DOHH2 (cell line): Measurements from ENCODE around the gene FCN1.

ENCODE experiments used
- H3F3A ChIP-seq: fragments of 200-600 bp; sonication (generic), shearing (Covaris generic); 2 replicates; pipeline ENCODE4 v1.6.0; 2016; ENCODE audit warnings: antibody characterized with exemption, mild to moderate bottlenecking; ENCODE audit not compliant: control insufficient read depth, insufficient read depth
- H3K27ac ChIP-seq: fragments of 200-600 bp; sonication (generic); 2 replicates; pipeline ENCODE4 v1.5.1; 2014; ENCODE audit warnings: low read depth, mild to moderate bottlenecking, low read length, moderate library complexity
- H3K27me3 ChIP-seq: fragments of 200-600 bp; sonication (generic); 2 replicates; pipeline ENCODE4 v1.6.1; 2014; ENCODE audit warnings: mild to moderate bottlenecking, low read length, mixed read lengths; ENCODE audit not compliant: control insufficient read depth
- H3K36me3 ChIP-seq: fragments of 200-600 bp; sonication (generic); 2 replicates; pipeline ENCODE4 v1.6.1; 2014; ENCODE audit warnings: mild to moderate bottlenecking, low read length, moderate library complexity, mixed read lengths; ENCODE audit not compliant: control insufficient read depth
- H3K4me1 ChIP-seq: fragments of 200-600 bp; sonication (generic); 2 replicates; pipeline ENCODE4 v1.6.1; 2014; ENCODE audit warnings: mild to moderate bottlenecking, low read length, mixed read lengths; ENCODE audit not compliant: control insufficient read depth
- H3K4me2 ChIP-seq: fragments of 200-600 bp; sonication (generic); 2 replicates; pipeline ENCODE4 v1.6.0; 2014; ENCODE audit warnings: mild to moderate bottlenecking, low read length, moderate library complexity
- H3K4me3 ChIP-seq: fragments of 200-600 bp; sonication (generic); 2 replicates; pipeline ENCODE4 v1.5.1; 2014; ENCODE audit warnings: mild to moderate bottlenecking, low read length, mixed read lengths
- H3K79me2 ChIP-seq: fragments of 200-600 bp; sonication (generic); 2 replicates; pipeline ENCODE4 v1.6.1; 2014; ENCODE audit warnings: mild to moderate bottlenecking, low read length, mixed read lengths; ENCODE audit not compliant: control insufficient read depth
- H3K9me2 ChIP-seq: fragments of 200-600 bp; sonication (generic); replicated peaks from 2 replicates; pipeline ENCODE4 v1.6.1; 2014; ENCODE audit warnings: mild to moderate bottlenecking, low read length, mixed read lengths; ENCODE audit not compliant: control insufficient read depth
- H3K9me3 ChIP-seq: fragments of 200-600 bp; sonication (generic); 2 replicates; pipeline ENCODE4 v1.6.1; 2014; ENCODE audit warnings: antibody characterized with exemption, low read length, mixed read lengths; ENCODE audit not compliant: control insufficient read depth, insufficient read depth
- H4K20me1 ChIP-seq: fragments of 200-600 bp; sonication (generic); 2 replicates; pipeline ENCODE4 v1.6.0; 2014; ENCODE audit warnings: low read depth, mild to moderate bottlenecking, antibody characterized with exemption, low read length, moderate library complexity; ENCODE audit not compliant: control insufficient read depth, insufficient read depth
- EZH2phosphoT487 ChIP-seq: fragments of 200-600 bp; sonication (generic); IDR thresholded peaks from 2 replicates; pipeline ENCODE4 v1.6.1; 2017; ENCODE audit warnings: borderline replicate concordance, mild to moderate bottlenecking, antibody characterized with exemption, low read length, moderate library complexity, mixed read lengths
- TF ChIP-seq, protein P1 (sequence below): fragments of 200-600 bp; sonication (generic); IDR thresholded peaks from one replicate; pipeline ENCODE4 v1.5.1; 2014; ENCODE audit warnings: antibody characterized with exemption, mild to moderate bottlenecking, low read depth, low read length; ENCODE audit not compliant: poor library complexity, severe bottlenecking

Gene FCN1

DNA sequence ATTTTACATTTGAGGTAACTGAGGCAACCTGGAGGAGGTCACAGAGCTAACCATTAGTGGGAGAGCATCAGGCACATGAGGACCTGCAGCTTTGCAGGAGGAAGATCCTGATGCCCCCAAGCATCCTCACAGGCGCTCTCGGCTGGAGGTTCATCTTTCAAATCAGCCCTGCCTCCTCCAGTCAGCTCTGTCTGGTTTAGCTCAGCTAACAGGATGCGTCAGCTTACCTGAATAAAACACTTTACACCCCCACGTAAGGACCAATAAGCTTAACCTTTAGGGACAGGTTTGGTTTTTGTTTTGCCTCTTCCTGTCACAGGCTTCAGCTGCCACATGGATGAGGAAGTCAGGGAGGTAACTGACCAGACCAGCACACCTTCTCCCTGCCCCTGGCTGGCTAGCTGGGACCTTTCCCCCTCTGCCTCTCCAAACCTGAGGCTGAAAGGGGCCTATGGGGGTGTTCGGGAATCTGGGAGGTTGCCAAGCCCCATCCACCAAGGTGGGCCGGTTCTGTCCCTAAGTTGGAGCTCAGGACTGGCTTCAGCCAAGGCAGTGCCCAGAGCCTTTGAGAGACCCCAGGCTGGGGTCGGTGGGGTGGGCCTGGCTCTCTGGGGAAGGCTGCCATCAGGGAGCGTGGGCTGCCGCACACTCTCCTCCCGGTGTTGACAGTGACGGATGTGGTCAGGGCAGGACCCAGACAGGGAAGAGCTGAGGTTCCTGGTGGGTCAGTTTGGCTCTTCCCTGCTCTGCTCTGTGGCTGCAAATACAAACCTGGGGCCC is 20.0 kb upstream of the FCN1 start:
- H3K4me2 ChIP-seq = peak overlapping the region; percentile 87
- no peaks in the 10 kb centered on the region for H3K27me3 ChIP-seq
- no peaks in the 10 kb centered on the region; the same call in 1 of the 2 replicates for H3K9me3 ChIP-seq
- H3K9me2 ChIP-seq = no peaks in the 10 kb centered on the region
- H3F3A ChIP-seq = peaks cover 12% of the 10 kb centered on the region; the same call in 1 of the 2 replicates
- H3K4me1 ChIP-seq = peaks cover 53% of the 10 kb centered on the region
- H3K36me3 ChIP-seq = no peaks in the 10 kb centered on the region
- H3K4me3 ChIP-seq = no peak overlapping the region
- TF ChIP-seq EZH2phosphoT487 = no peak
- TF ChIP-seq, protein P1, sequence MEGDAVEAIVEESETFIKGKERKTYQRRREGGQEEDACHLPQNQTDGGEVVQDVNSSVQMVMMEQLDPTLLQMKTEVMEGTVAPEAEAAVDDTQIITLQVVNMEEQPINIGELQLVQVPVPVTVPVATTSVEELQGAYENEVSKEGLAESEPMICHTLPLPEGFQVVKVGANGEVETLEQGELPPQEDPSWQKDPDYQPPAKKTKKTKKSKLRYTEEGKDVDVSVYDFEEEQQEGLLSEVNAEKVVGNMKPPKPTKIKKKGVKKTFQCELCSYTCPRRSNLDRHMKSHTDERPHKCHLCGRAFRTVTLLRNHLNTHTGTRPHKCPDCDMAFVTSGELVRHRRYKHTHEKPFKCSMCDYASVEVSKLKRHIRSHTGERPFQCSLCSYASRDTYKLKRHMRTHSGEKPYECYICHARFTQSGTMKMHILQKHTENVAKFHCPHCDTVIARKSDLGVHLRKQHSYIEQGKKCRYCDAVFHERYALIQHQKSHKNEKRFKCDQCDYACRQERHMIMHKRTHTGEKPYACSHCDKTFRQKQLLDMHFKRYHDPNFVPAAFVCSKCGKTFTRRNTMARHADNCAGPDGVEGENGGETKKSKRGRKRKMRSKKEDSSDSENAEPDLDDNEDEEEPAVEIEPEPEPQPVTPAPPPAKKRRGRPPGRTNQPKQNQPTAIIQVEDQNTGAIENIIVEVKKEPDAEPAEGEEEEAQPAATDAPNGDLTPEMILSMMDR = no peak
- no peaks in the 10 kb centered on the region for H4K20me1 ChIP-seq
- H3K27ac ChIP-seq = peak overlapping the region; percentile 91
- H3K79me2 ChIP-seq = no peaks in the 10 kb centered on the region

DNA sequence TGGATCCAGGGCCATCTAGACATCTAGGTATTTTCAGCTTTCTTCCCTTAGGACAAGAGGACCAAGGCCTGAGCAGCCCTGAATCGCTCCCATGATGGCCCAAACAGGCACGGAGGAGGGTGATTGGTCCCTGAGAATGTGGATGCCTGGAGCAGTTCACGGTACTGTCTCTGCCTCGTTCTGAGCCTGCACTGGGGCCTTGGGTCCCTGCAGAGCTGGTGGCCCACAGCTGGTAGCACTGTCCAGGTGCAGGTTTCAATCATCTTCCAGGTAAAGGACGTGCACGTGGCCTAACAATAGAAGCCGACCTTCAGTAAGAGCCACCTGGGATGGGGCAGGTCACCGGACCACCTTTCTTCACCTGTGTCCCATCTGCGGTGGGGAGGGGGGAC is 19.4 kb upstream of the FCN1 start:
- no peaks in the 10 kb centered on the region for H3K9me2 ChIP-seq
- TF ChIP-seq, protein P1 = no peak
- TF ChIP-seq EZH2phosphoT487 = no peak
- H3F3A ChIP-seq = peaks cover 12% of the 10 kb centered on the region; the same call in 1 of the 2 replicates
- peak overlapping the region; percentile 62 for H3K4me3 ChIP-seq
- no peaks in the 10 kb centered on the region for H3K36me3 ChIP-seq
- peak overlapping the region; percentile 87 for H3K4me2 ChIP-seq
- no peaks in the 10 kb centered on the region for H4K20me1 ChIP-seq
- no peaks in the 10 kb centered on the region; the same call in 1 of the 2 replicates for H3K9me3 ChIP-seq
- peaks cover 59% of the 10 kb centered on the region for H3K4me1 ChIP-seq
- H3K27me3 ChIP-seq = no peaks in the 10 kb centered on the region
- H3K79me2 ChIP-seq = no peaks in the 10 kb centered on the region
- peak overlapping the region; percentile 91 for H3K27ac ChIP-seq

DNA sequence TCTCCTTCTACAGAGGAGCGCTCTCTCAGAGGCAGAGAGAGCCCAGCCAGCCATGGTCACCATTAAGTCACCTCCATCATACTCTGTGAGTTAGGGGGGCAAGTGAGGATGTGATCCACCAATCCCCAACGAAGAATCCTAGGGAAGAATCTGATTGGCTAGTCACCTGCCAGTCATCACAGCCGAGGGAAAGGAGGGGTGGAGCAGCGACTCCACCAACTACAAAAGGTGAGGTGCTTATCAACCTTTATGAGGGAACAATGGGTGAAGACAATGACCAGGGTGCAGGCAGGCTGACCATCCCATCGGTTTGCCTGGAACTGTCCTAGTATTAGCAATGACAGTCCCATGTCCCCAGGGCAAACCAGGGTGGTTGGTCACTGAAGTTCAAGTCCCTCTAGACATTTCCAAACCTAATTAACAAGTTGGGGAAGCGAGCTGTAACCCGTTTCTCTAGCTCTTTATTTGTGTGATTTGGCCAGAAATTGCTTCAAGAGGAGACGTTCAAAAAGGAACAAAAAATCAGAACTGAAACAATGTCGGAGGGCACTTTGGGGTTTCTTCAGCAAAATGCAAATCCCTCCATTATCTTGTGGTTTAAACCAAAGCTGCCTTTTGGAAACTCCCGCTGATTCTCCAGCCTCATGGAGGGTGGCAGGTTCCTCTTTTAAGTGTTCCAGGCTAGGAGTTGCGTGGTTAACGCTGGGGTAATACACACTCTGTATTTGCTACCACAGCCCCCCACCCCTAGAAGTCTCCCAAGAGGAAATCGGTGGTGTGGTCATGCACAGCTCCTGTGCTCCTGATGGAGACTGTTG is 18.8 kb upstream of the FCN1 start:
- no peaks in the 10 kb centered on the region for H3K36me3 ChIP-seq
- H3K79me2 ChIP-seq = no peaks in the 10 kb centered on the region
- H3K9me3 ChIP-seq = no peaks in the 10 kb centered on the region; the same call in 1 of the 2 replicates
- TF ChIP-seq, protein P1 = no peak
- no peak for TF ChIP-seq EZH2phosphoT487
- peak overlapping the region; percentile 91 for H3K27ac ChIP-seq
- peaks cover 12% of the 10 kb centered on the region; the same call in 1 of the 2 replicates for H3F3A ChIP-seq
- H3K4me2 ChIP-seq = peak overlapping the region; percentile 87
- peaks cover 65% of the 10 kb centered on the region for H3K4me1 ChIP-seq
- H3K9me2 ChIP-seq = no peaks in the 10 kb centered on the region
- H4K20me1 ChIP-seq = no peaks in the 10 kb centered on the region
- H3K27me3 ChIP-seq = no peaks in the 10 kb centered on the region
- peak overlapping the region; percentile 62 for H3K4me3 ChIP-seq
